Neural crest cell (in vitro differentiated cells): ENCODE measurements around the gene VSTM2L. TPM values are rescaled to one million over a fixed set of nuclear protein-coding genes. Genes with fewer than 3 reads are reported as not detected.
"Not testable (repeated sequence)": the region's sequence is repeated elsewhere in the genome, so short reads cannot be mapped to it uniquely, and the experiment has no call there.

Source experiments
- DNase-seq: peaks from one replicate; pipeline ENCODE4 v3.0.0; 2021; ENCODE audit warnings: low read depth, mixed read lengths, low spot score
- H3K27ac Mint-ChIP-seq: one replicate; pipeline ENCODE4 v1.8.0; 2021; ENCODE audit warnings: mild to moderate bottlenecking, mixed read lengths; ENCODE audit not compliant: unreplicated experiment
- H3K27me3 Mint-ChIP-seq: 2 replicates; pipeline ENCODE4 v1.8.0; 2021; ENCODE audit warnings: low read depth, mild to moderate bottlenecking, mixed read lengths
- H3K36me3 Mint-ChIP-seq: 2 replicates; pipeline ENCODE4 v1.8.0; 2021; ENCODE audit warnings: low read depth, mild to moderate bottlenecking, mixed read lengths
- H3K4me1 Mint-ChIP-seq: 2 replicates; pipeline ENCODE4 v1.8.0; 2021; ENCODE audit warnings: mixed read lengths
- H3K4me3 Mint-ChIP-seq: one replicate; pipeline ENCODE4 v1.8.0; 2021; ENCODE audit warnings: mild to moderate bottlenecking, mixed read lengths
- H3K9me3 Mint-ChIP-seq: 2 replicates; pipeline ENCODE4 v1.8.0; 2021; ENCODE audit warnings: mixed read lengths
- long read RNA-seq: library from polyadenylated mRNA; unstranded; transcript quantifications from one replicate; pipeline ENCODE4 v2.0.0, GENCODE V29; 2020
- total RNA-seq: library from RNA; stranded (reverse); gene quantifications from 2 replicates; pipeline ENCODE4 v1.2.1, GENCODE V29; 2021
- TF ChIP-seq, protein P1 (sequence below): fragments of 200-600 bp; sonication (generic); conservative IDR thresholded peaks from 2 replicates; pipeline ENCODE4 v1.5.0; 2021; ENCODE audit warnings: antibody characterized with exemption, mild to moderate bottlenecking

The VSTM2L gene, protein sequence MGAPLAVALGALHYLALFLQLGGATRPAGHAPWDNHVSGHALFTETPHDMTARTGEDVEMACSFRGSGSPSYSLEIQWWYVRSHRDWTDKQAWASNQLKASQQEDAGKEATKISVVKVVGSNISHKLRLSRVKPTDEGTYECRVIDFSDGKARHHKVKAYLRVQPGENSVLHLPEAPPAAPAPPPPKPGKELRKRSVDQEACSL
- 7.3 and 9.3 TPM in 2 replicates for total RNA-seq
- long read RNA-seq, result 0 reads

DNA sequence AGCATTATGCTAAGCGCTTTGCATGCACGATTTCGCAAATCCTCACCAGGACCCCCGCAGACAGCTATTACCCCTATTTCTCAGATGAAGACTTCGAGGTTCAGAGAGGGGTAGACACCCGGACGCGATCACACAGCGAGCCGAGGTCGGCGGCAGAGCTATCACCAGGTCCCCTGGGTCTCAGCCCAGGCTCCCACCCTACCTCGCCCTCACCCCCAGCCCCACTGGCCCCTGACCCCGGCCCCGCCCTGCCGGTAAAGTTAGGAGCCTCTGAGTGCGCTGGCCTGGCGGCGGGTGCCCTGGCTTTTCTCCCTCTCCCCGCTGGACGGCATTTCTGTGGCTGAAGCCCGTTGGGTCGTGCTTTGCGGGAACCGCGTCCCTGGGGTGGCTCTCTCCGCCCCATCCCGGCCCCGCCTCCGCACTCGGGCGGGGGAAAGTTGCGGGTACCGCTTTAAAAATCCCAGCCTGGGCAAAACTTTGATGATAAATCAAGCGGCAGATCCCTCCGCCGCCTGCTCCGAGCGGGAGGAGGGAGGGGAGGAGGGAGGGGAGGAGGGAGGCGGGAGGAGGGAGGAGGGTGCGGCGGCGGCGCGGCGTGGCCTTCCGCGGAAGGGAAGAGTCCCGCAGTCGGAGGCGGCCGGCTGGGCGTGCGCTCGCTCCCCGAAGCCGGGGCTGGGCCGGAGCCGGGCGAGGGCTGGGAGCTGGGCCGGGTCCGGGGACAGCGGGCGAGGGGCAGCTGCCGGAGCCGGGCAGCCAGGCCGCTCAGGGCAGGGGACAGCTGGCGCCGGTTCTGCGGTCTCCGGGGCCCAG is at the start of gene VSTM2L:
Gene VSTM2L (plus strand): TSS at position 624 of the 810 bp plus-strand sequence. CDS start 224 bp downstream, outside the sequence.
- Mint-ChIP-seq H3K27ac (no peak within 1 kb of the TSS), H3K4me1 (peaks cover 53% of the 10 kb centered on the region), H3K4me3 (peak within 1 kb of the TSS; percentile 92), H3K9me3 (no peaks in the 10 kb centered on the region), H3K27me3 (peaks cover 41% of the 10 kb centered on the region), H3K36me3 (no peaks in the 10 kb centered on the region)
- DNase-seq, result peak; percentile 39
- TF ChIP-seq, protein P1, sequence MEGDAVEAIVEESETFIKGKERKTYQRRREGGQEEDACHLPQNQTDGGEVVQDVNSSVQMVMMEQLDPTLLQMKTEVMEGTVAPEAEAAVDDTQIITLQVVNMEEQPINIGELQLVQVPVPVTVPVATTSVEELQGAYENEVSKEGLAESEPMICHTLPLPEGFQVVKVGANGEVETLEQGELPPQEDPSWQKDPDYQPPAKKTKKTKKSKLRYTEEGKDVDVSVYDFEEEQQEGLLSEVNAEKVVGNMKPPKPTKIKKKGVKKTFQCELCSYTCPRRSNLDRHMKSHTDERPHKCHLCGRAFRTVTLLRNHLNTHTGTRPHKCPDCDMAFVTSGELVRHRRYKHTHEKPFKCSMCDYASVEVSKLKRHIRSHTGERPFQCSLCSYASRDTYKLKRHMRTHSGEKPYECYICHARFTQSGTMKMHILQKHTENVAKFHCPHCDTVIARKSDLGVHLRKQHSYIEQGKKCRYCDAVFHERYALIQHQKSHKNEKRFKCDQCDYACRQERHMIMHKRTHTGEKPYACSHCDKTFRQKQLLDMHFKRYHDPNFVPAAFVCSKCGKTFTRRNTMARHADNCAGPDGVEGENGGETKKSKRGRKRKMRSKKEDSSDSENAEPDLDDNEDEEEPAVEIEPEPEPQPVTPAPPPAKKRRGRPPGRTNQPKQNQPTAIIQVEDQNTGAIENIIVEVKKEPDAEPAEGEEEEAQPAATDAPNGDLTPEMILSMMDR, result peak; percentile 2

DNA sequence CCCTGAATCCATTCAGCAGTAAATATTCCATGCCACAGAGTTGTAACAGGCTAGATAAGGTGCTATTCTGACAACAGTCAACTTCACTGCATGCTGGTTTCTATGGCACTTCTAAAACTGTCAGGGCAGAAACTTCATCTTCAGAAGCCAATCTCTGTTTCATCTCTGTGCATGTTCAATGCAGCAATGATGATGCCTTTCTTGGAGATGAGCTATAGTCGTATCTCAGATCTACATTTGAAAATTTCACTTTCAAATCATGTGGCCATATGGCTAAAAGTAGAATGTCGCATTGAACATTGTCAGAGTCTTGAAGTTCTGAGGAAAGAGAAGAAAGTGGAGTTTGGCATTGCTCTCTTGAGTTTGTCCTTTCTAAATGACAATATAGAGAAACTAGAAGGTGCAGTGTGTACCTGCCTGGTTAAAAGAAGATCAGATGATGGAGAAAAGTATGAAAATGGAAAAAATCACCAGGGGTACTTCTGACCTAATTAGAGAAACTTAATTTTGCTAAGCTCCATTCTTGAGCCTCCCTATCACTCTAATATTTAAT is 49.0 kb upstream of the VSTM2L start:
- no peaks in the 10 kb centered on the region for H3K9me3 Mint-ChIP-seq
- no peak overlapping the region for H3K27ac Mint-ChIP-seq
- H3K27me3 Mint-ChIP-seq, result no peaks in the 10 kb centered on the region
- no peak for DNase-seq
- peaks cover 9% of the 10 kb centered on the region for H3K36me3 Mint-ChIP-seq
- no peak overlapping the region for H3K4me3 Mint-ChIP-seq
- TF ChIP-seq, protein P1, result no peak
- peaks cover 23% of the 10 kb centered on the region for H3K4me1 Mint-ChIP-seq

DNA sequence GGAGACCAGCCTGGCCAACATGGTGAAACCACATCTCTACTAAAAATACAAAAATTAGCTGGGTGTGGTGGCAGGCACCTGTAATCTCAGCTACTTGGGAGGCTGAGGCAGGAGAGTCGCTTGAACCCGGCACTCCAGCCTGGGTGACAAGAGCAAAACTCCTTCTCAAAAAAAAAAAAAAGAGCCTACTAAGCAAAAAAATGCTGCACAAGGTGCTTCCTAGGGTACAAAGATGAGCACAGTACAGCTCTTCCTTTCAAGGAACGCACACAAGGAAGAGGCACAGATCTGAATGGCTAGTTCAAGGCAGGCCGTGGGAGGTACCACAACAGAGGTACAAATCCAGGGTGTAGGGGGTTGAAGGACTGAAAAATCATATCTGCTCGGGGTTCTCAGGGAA is 46.9 kb upstream of the VSTM2L start:
- not testable (repeated sequence) for H3K4me3 Mint-ChIP-seq, H3K9me3 Mint-ChIP-seq, H3K27me3 Mint-ChIP-seq, DNase-seq, H3K27ac Mint-ChIP-seq
- peaks cover 20% of the 10 kb centered on the region for H3K36me3 Mint-ChIP-seq
- peaks cover 23% of the 10 kb centered on the region for H3K4me1 Mint-ChIP-seq

DNA sequence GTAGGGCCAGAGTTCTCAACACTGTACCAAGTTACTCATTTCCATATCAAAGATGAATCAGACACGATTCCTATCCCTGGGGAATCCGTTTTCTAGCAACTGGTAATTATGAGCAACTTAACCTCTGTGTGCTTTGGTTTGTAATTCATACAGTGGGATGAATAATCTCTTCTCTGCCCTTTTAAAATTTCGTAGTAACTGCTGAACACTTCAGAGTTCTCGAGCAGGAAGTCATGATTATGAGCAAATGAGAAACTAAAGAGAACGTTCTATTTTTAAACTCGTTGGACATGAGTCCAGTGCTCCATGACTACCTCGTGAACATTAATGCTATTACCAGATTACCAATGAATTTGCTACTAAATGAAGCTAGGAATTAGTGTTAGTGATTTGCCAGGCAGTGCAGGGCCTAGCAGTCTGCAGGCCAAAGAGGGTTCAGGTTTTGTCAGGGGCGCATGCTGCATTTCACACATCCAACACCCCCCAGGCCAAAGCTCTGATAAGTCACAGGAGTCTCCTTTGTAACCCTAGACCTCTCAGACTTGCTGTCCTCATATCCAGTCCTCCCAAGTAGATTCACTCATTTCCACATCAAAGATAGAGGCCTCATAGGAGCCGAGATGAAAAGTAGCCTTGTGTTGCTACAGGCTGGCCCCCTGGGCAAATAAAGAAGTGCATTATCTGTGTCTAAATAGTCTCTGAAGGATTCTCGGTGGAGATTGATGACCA is 45.8 kb upstream of the VSTM2L start:
- no peak for DNase-seq
- no peak overlapping the region for H3K4me3 Mint-ChIP-seq
- H3K4me1 Mint-ChIP-seq, result peaks cover 23% of the 10 kb centered on the region
- H3K27me3 Mint-ChIP-seq, result no peaks in the 10 kb centered on the region
- no peaks in the 10 kb centered on the region for H3K9me3 Mint-ChIP-seq
- TF ChIP-seq, protein P1, result no peak
- H3K27ac Mint-ChIP-seq, result peak overlapping the region; percentile 20
- H3K36me3 Mint-ChIP-seq, result peaks cover 20% of the 10 kb centered on the region

DNA sequence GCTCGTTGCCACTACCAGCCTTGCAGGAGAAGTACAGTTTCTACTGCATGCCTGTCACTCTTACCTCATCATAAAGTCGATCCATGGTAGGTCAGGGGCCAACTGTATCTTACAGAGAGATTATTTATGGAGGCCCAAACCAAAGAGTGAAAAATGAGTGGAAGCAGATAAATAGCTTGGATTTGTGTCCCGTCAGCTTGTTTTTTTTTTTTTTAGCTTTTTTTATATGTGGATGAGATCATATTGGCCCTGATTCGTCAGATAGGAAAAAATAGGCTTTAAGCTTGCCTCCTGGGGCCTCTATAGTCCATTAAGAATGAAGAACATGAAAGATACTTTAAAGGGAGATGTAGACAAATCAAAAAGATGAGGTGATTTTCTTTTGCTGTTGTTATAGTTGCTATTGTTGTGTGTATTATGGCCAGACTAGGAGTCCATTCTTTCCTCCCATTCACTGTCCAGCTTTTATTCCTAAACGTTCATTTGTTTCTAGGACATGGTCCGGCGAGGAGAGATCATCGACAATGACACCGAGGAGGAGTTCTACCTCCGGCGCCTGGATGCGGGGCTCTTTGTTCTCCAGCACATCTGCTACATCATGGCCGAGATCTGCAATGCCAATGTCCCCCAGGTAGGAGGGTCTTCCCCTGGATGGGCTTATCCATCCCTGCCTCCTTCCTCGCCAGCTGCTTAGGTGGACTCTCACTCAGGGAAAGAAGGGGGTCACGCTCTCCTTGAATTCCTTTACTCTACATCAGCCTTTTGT is 43.3 kb upstream of the VSTM2L start:
- TF ChIP-seq, protein P1, result no peak
- Mint-ChIP-seq H3K27me3 (no peaks in the 10 kb centered on the region), H3K4me3 (no peak overlapping the region), H3K36me3 (peaks cover 25% of the 10 kb centered on the region), H3K4me1 (peaks cover 23% of the 10 kb centered on the region), H3K9me3 (no peaks in the 10 kb centered on the region), H3K27ac (no peak overlapping the region)
- no peak for DNase-seq
